HUES64 (cell line): ENCODE results near the gene HECW1.

Experiments
- H3K27ac ChIP-seq: 2 replicates; pipeline ENCODE4 v1.7.0; 2013; ENCODE audit warnings: low read depth, low read length, inconsistent platforms
- H3K27me3 ChIP-seq: 2 replicates; pipeline ENCODE4 v1.6.1; 2013; ENCODE audit warnings: mild to moderate bottlenecking, low read length; ENCODE audit not compliant: insufficient read depth
- H3K36me3 ChIP-seq: 2 replicates; pipeline ENCODE4 v1.6.1; 2013; ENCODE audit warnings: mild to moderate bottlenecking, low read length; ENCODE audit not compliant: insufficient read depth
- H3K4me1 ChIP-seq: 2 replicates; pipeline ENCODE4 v1.6.1; 2013; ENCODE audit warnings: mild to moderate bottlenecking, low read length, moderate library complexity; ENCODE audit not compliant: insufficient read depth
- H3K4me3 ChIP-seq: 2 replicates; pipeline ENCODE4 v1.5.1; 2013; ENCODE audit warnings: mild to moderate bottlenecking, low read length, moderate library complexity
- H3K9ac ChIP-seq: 2 replicates; pipeline ENCODE4 v1.6.1; 2013; ENCODE audit warnings: mild to moderate bottlenecking, low read depth, low read length
- H3K9me3 ChIP-seq: 2 replicates; pipeline ENCODE4 v1.6.1; 2013; ENCODE audit warnings: low read depth, low read length; ENCODE audit not compliant: insufficient read depth
- WGBS: fragments of 150-250, 120-280 bp; methylation state at CpG from one replicate; pipeline ENCODE4 v1.1.7; 2013; ENCODE audit warnings: missing lambda C conversion rate; 5-methylcytosine and 5-hydroxymethylcytosine counted together

Gene HECW1

GRCh38 chr7:43458330-43459018, 346.0 kb downstream of the HECW1 start:
- Histone ChIP-seq H3K36me3 (no peaks in the 10 kb centered on the region), H3K9me3 (no peaks in the 10 kb centered on the region), H3K4me1 (peaks cover 14% of the 10 kb centered on the region), H3K27ac (no peak overlapping the region), H3K4me3 (no peak overlapping the region), H3K27me3 (no peaks in the 10 kb centered on the region), H3K9ac (no peak overlapping the region)
- 98% methylated on average over 4 of the region's 4 CpGs for WGBS

GRCh38 chr7:43459019-43459337, 346.5 kb downstream of the HECW1 start:
- Histone ChIP-seq H3K36me3 (no peaks in the 10 kb centered on the region), H3K9ac (no peak overlapping the region), H3K27ac (no peak overlapping the region), H3K27me3 (no peaks in the 10 kb centered on the region), H3K9me3 (no peaks in the 10 kb centered on the region), H3K4me1 (peaks cover 19% of the 10 kb centered on the region), H3K4me3 (no peak overlapping the region)
- 88% methylated on average over 4 of the region's 4 CpGs for WGBS

DNA sequence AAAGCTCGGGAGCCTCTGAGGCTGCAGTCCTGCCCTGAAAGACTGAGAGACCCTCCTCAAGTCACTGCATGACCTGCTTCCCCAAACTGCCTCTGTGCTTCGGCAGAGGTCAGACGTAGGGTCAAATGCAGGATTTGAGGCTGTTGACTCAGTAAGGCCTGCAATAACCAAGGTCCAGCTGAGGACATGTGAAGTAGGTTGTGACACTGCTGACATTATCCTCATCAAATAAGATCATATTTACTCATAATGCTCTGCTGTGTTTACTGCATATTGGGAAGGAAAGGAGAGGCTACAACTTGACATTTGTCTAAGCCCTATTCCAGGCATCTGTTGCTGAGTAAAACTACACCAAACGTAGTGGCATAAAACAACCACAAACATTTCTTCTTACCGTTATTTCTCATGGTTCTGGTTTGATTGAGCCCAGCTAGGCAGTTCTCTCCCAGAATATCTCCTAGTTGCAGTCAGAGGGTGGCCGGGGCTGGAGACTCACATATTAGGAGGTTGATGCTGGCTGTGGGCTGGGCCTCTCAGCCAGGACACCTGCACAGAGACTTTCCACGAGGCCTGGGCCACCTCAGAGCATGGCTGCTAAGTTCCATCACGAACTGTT, 348.4 kb downstream of the HECW1 start:
- WGBS: 93% methylated on average over 8 of the region's 8 CpGs
- no peak overlapping the region for H3K9ac ChIP-seq
- H3K9me3 ChIP-seq: no peaks in the 10 kb centered on the region
- peaks cover 18% of the 10 kb centered on the region for H3K4me1 ChIP-seq
- no peak overlapping the region for H3K4me3 ChIP-seq
- no peaks in the 10 kb centered on the region for H3K36me3 ChIP-seq
- H3K27me3 ChIP-seq: no peaks in the 10 kb centered on the region
- H3K27ac ChIP-seq: no peak overlapping the region

DNA sequence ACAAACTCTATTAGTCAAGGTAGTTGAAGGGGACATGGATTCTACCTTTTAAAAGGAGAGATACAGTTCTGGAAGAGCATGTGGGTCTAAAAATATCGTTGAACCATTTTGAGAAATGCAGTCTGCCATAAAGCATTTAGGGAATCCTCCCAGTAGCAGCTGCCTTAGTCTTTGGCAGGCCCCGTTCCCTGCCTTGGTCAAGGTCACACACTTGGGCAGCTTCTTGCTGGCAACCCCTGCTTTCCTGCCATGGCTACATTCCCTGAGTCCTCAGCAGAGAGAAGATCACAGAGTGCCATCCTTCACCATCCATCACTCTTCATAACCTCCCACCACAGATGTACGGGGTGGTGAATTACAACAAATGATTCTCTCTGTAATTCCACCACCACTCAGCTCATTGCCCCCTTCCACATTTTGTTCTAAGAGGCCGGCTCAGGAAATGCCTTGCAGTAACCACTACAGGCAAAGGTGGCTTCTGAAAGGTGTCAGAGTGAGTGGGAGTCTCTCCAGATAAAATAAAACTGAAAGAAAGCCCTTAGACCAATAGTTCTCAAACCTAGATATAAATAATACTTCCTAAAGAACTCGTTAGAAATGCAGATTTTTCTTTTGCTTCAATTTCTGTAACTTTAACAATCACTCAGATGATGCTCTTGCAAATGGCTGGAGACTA, 349.0 kb downstream of the HECW1 start:
- H3K9me3 ChIP-seq: no peaks in the 10 kb centered on the region
- H3K27me3 ChIP-seq: no peaks in the 10 kb centered on the region
- no peak overlapping the region for H3K27ac ChIP-seq
- no peak overlapping the region for H3K9ac ChIP-seq
- H3K4me3 ChIP-seq: no peak overlapping the region
- peaks cover 18% of the 10 kb centered on the region for H3K4me1 ChIP-seq
- no peaks in the 10 kb centered on the region for H3K36me3 ChIP-seq
- 92% methylated on average over 5 of the region's 5 CpGs for WGBS

DNA sequence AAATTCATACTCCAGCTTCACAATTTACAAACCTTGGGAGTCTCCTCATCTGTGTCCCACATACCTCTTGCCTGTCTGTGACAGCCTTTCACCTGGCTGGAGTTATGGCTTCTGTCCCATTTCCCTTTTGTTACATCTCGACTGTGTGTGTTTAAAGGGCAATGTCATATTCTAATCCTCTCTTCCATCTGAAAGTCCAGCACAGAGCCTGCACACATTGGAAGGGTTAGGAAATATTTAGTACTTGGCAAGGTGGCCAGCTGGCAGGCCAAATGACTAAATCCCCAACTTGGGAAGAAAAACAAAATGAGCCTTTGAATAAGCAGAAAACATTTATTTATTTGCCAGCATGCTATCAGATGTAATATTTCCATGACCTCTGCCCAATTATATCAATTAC, 350.4 kb downstream of the HECW1 start:
- no peak overlapping the region for H3K27ac ChIP-seq
- no peaks in the 10 kb centered on the region for H3K9me3 ChIP-seq
- no peaks in the 10 kb centered on the region for H3K36me3 ChIP-seq
- H3K27me3 ChIP-seq: no peaks in the 10 kb centered on the region
- H3K4me3 ChIP-seq: no peak overlapping the region
- no peak overlapping the region for H3K9ac ChIP-seq
- H3K4me1 ChIP-seq: peaks cover 18% of the 10 kb centered on the region
- WGBS: no CpG with 5 or more reads among the region's 1 CpG

DNA sequence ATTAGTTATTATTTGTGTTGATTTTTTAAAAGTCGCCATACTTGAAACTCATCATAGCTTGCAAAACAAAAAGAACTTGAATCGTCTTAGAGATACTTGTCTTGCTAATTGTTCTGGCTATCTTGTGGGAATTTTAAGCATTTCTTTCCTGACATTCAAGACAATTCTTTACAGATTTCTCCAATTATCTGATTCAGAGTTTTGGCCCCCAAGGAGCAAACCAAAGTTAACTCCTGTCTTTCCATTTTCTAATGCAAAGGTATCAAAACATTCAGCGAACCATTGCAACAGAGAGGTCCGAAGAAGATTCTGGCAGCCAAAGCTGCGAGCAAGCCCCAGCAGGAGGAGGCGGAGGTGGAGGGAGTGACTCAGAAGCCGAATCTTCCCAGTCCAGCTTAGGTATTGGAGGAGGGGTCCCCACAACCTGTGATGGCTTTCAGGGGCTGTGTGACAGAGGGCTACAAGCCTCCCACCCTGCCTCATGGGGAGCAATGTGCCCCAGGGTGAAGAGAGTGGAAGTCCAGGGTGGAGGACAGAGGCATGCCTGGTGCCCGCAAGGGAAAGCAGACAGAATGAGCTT, 351.0 kb downstream of the HECW1 start:
- Histone ChIP-seq H3K36me3 (no peaks in the 10 kb centered on the region), H3K27ac (peak overlapping the region; percentile 20; the same call in 1 of the 2 replicates), H3K4me1 (peaks cover 18% of the 10 kb centered on the region), H3K4me3 (no peak overlapping the region), H3K27me3 (no peaks in the 10 kb centered on the region), H3K9ac (no peak overlapping the region), H3K9me3 (no peaks in the 10 kb centered on the region)
- WGBS: 38% methylated on average over 7 of the region's 8 CpGs

DNA sequence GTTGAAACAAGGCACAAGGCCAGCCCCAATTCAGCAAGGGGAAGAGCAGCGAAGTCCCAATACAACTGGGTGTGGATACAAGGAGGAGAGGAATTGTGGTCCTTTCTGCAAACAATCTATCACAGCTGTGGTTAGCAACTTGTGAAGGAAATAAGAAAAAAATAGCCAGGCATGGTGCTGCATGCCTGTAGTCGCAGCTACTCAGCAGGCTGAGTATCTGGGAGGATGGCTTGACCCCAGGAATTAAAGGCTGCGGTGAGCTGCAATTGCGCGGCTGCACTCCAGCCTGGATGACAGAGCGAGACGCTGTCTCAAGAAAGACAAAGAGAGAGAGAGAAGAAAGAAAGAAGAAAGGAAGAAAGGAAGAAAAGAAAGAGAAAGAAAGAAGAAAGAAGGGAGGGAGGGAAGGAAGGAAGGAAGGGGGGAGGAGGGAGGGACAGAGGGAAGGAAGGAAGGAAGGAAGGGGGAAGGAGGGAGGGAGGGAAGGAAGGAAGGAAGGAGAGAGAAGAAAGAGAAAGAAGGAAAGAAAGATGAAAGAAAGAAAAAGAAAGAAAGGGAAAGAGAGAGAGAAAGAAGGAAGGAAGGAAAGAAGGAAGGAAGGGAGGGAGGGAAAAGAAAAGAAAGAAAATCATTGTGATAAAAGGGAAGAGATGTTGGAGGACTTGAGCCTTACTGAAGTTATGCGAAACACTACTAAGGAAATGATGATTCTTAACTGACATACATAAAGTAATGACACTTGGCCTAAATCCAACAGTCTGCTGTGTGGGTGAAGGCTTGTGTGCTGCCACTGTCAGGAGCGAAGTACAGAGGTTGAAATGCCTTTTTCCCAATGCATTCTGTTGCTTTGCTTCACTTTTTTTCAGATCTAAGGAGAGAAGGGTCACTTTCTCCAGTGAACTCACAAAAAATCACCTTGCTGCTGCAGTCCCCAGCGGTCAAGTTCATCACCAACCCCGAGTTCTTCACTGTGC, 353.4 kb downstream of the HECW1 start:
- no peaks in the 10 kb centered on the region for H3K27me3 ChIP-seq
- peaks cover 18% of the 10 kb centered on the region for H3K4me1 ChIP-seq
- no peak overlapping the region for H3K4me3 ChIP-seq
- no peak overlapping the region for H3K9ac ChIP-seq
- H3K36me3 ChIP-seq: no peaks in the 10 kb centered on the region
- 80% methylated on average over 11 of the region's 11 CpGs for WGBS
- H3K9me3 ChIP-seq: no peaks in the 10 kb centered on the region
- H3K27ac ChIP-seq: no peak overlapping the region

GRCh38 chr7:43467406-43467805, 355.0 kb downstream of the HECW1 start:
- WGBS: 91% methylated on average over 5 of the region's 5 CpGs
- Histone ChIP-seq H3K27ac (no peak overlapping the region), H3K4me1 (peaks cover 18% of the 10 kb centered on the region), H3K27me3 (no peaks in the 10 kb centered on the region), H3K9me3 (no peaks in the 10 kb centered on the region), H3K4me3 (no peak overlapping the region), H3K9ac (no peak overlapping the region), H3K36me3 (no peaks in the 10 kb centered on the region)

GRCh38 chr7:43467846-43468245, 355.4 kb downstream of the HECW1 start:
- Histone ChIP-seq H3K36me3 (no peaks in the 10 kb centered on the region), H3K27ac (no peak overlapping the region), H3K4me1 (peaks cover 14% of the 10 kb centered on the region), H3K27me3 (no peaks in the 10 kb centered on the region), H3K9ac (no peak overlapping the region), H3K9me3 (no peaks in the 10 kb centered on the region), H3K4me3 (no peak overlapping the region)
- 95% methylated on average over 6 of the region's 6 CpGs for WGBS

DNA sequence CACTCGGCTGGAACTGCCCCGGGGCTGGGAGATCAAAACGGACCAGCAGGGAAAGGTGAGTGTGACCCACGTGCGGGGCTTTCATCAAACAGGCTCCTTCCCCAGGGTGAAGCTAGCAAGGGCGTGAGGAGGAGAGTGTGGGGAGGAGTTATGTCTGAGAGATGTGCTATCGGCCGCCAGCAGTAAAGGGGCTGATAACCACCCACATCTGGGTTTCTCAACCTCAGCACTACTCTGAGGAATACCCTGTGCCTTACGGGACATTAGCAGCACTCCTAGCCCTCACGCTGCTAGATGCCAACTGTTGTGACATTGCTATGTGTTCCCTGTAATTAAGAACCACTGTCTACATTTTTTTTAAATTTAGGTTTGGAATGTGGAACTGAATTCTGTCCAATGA, 356.6 kb downstream of the HECW1 start:
- WGBS: 87% methylated on average over 10 of the region's 10 CpGs
- H3K36me3 ChIP-seq: no peaks in the 10 kb centered on the region
- H3K4me3 ChIP-seq: no peak overlapping the region
- H3K27ac ChIP-seq: no peak overlapping the region
- no peak overlapping the region for H3K9ac ChIP-seq
- H3K9me3 ChIP-seq: no peaks in the 10 kb centered on the region
- H3K4me1 ChIP-seq: peaks cover 10% of the 10 kb centered on the region
- H3K27me3 ChIP-seq: no peaks in the 10 kb centered on the region
